Stimulated activated CD8-positive, alpha-beta memory T cell treated with anti-CD3 and anti-CD28 coated beads, Interleukin-7, amount 100 ng/mL, for 24 hours (primary cell): ENCODE measurements around the gene SLC39A9.
"Not testable (repeated sequence)": the region's sequence is repeated elsewhere in the genome, so short reads cannot be mapped to it uniquely, and the experiment has no call there.

ENCODE experiments used
- DNase-seq: peaks from one replicate; pipeline ENCODE4 v3.0.0-alpha.2; 2020; ENCODE audit warnings: low read depth

Gene SLC39A9

GRCh38 chr14:69368381-69368780, 30.1 kb upstream of the SLC39A9 start:
- DNase-seq = no peak

GRCh38 chr14:69370061-69370460, 28.4 kb upstream of the SLC39A9 start:
- no peak for DNase-seq

GRCh38 chr14:69372146-69372545, 26.3 kb upstream of the SLC39A9 start:
- no peak for DNase-seq

GRCh38 chr14:69373104-69373503, 25.4 kb upstream of the SLC39A9 start:
- DNase-seq = no peak

- DNase-seq = no peak
Observed at GRCh38 chr14:69374235-69374634, 24.3 kb upstream of the SLC39A9 start.

GRCh38 chr14:69375182-69375581, 23.3 kb upstream of the SLC39A9 start:
- DNase-seq = no peak

GRCh38 chr14:69375722-69376121, 22.8 kb upstream of the SLC39A9 start:
- DNase-seq = no peak

- no peak for DNase-seq
Observed at GRCh38 chr14:69376439-69376838, 22.1 kb upstream of the SLC39A9 start.

GRCh38 chr14:69378274-69378673, 20.2 kb upstream of the SLC39A9 start:
- no peak for DNase-seq

GRCh38 chr14:69387311-69387710, 11.2 kb upstream of the SLC39A9 start:
- DNase-seq = no peak

- not testable (repeated sequence) for DNase-seq
Observed at GRCh38 chr14:69391400-69391799, 7.1 kb upstream of the SLC39A9 start.

- no peak for DNase-seq
Observed at GRCh38 chr14:69392481-69392880, 6.0 kb upstream of the SLC39A9 start.

- no peak for DNase-seq
Observed at GRCh38 chr14:69395929-69396328, 2.6 kb upstream of the SLC39A9 start.

- DNase-seq = no peak
Observed at GRCh38 chr14:69398818-69399210, 322 bp downstream of the SLC39A9 start.

GRCh38 chr14:69399750-69400149, 1.3 kb downstream of the SLC39A9 start:
- no peak for DNase-seq

GRCh38 chr14:69400154-69400553, 1.7 kb downstream of the SLC39A9 start:
- no peak for DNase-seq

GRCh38 chr14:69401841-69402240, 3.3 kb downstream of the SLC39A9 start:
- DNase-seq = no peak

GRCh38 chr14:69404478-69404877, 6.0 kb downstream of the SLC39A9 start:
- DNase-seq = no peak

- no peak for DNase-seq
Observed at GRCh38 chr14:69404883-69405282, 6.4 kb downstream of the SLC39A9 start.

- no peak for DNase-seq
Observed at GRCh38 chr14:69405762-69406161, 7.3 kb downstream of the SLC39A9 start.

GRCh38 chr14:69408331-69408960, 10.0 kb downstream of the SLC39A9 start:
- DNase-seq = no peak

GRCh38 chr14:69413483-69413882, 15.0 kb downstream of the SLC39A9 start:
- DNase-seq = no peak

- DNase-seq = not testable (repeated sequence)
Observed at GRCh38 chr14:69416087-69416486, 17.6 kb downstream of the SLC39A9 start.

- no peak for DNase-seq
Observed at GRCh38 chr14:69423279-69423678, 24.8 kb downstream of the SLC39A9 start.
